Activated CD4-positive, alpha-beta T cell treated with anti-CD3 and anti-CD28 coated beads for 24 hours (primary cell): ENCODE results near the gene BTBD3.

Source experiments
- DNase-seq, 2 donors: peaks; one replicate each; pipeline ENCODE4 v3.0.0-alpha.2; 2020; ENCODE audit warnings: low read depth in 2 of 2

The BTBD3 gene

DNA sequence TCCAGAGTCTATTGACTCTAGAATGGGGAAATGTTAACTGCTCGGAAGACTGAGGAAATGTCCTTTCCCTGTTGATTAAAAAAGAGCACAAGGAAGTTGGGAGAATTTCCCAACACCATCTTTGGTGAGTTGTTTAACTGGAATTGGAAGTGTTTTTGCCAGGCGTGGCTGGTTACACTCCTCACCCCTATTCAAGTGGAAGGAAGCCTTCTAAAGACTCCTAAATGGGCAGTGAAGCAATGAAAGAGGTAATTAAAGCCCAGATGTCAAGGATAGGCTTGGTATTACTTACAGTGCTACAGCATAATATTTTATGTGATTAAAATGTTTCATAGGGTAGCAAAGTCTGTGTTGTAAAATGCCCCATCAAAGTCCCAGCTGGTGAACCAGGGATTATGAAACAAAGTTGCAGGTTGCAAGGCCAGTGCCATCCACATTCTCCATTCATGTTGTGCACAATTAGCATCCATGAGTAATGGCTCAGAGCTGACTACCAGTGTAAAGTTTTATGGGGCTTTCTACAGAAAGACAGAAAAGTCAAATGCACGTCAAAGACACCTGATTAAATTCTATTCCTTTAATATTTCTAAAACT, 52.6 kb downstream of the BTBD3 start:
- no peak for DNase-seq

DNA sequence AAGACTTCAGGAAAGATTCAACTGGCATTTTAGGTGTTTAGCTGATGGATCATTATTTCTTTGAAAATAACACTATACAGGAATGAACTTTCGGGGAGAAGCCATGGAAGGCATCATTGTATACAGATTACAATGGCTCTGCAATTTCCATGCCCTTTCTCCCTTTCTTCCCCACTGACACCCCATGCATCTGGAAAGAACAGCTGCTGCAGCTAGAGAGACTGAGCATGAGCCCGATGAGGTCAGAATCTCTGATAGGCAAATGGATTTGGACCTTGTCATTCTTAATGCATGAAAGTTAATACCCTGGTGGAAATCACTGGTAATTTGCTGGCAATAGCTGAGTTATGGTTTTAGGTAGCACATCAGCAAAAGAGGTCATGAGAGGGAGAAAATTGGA, 54.8 kb downstream of the BTBD3 start:
- no peak for DNase-seq
